BJ (cell line): ENCODE results near the gene MYO18B. TPM values are rescaled to one million over a fixed set of nuclear protein-coding genes. Genes with fewer than 3 reads are reported as not detected.

ENCODE experiments used
- CTCF ChIA-PET: fragments of 350-600 bp; formaldehyde crosslinking; extraction: SDS; loops from one replicate; lab custom pipeline; 2021; ENCODE audit warnings: antibody characterized with exemption, inconsistent platforms; lab: Yijun Ruan, JAX
- POLR2A ChIA-PET: fragments of 300-600 bp; sonication (Branson Sonifier 250); formaldehyde crosslinking; extraction: SDS; loops from one replicate; lab custom pipeline; 2021; ENCODE audit warnings: antibody characterized with exemption; lab: Charles Lee
- DNase-seq: peaks from one replicate; pipeline ENCODE4 v3.0.0-alpha.2; 2011; ENCODE audit warnings: low read depth
- H3K27me3 ChIP-seq: 2 replicates; pipeline ENCODE4 v1.6.0; 2011; ENCODE audit warnings: low read length; ENCODE audit not compliant: control insufficient read depth, insufficient read depth
- H3K36me3 ChIP-seq: 2 replicates; pipeline ENCODE4 v1.5.1; 2011; ENCODE audit warnings: low read length; ENCODE audit not compliant: control insufficient read depth, insufficient read depth
- H3K4me3 ChIP-seq: 2 replicates; pipeline ENCODE4 v1.5.1; 2011; ENCODE audit warnings: low read depth, mild to moderate bottlenecking, control low read depth, low read length
- polyA plus RNA-seq: library from polyadenylated mRNA; depleted of rRNA; stranded (reverse); fragments of >200 nt; gene quantifications from 2 replicates; pipeline ENCODE4 v1.2.3, GENCODE V29; 2011
- TF ChIP-seq, protein P1 (sequence below): IDR thresholded peaks from 2 replicates; pipeline ENCODE4 v1.5.1; 2011; ENCODE audit warnings: low read depth, mild to moderate bottlenecking, control low read depth, inconsistent platforms, low read length, moderate library complexity; ENCODE audit not compliant: insufficient read depth

MYO18B gene
- polyA plus RNA-seq, 1 experiment: not detected

DNA sequence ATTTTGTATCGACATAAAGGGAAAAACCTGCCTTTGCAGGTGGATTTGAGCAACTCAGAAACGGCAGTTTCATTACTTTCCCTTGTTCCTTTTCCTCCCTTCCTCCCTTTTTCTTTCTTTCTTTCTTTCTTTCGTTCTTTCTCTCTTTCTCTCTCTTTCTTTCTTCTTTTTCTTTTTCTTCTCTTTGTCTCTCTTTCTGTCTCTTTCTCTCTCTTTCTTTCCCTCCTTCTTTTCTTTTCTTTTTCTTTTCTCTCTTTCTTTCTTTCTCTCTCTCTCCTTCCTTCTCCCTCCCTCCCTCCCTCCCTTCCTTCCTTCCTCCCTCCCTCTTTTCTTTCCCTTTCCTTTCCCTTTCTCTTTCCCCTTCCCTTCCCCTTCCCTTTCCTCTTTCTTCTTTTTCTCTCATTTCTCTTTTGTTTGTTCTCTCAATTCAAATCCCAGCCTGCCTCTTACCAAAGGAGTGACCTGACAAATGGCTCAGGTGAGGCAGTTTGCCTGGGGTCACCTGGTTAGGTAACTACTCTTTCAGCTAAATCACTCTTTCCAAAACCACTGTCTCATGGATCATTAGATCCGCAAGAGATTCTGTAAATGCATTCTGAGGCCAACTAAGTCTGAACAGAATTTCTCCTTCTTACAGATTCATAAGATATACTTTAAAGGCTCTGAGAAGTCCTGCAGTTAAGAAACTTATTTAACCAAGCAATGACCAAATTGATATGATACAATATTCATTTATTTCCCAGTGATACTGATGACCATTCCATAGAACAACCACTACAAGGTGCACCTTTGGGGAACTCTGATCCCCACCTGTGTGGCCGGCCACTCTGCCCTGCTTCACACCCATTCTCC is 75.3 kb downstream of the MYO18B start:
- Histone ChIP-seq H3K27me3 (no peaks in the 10 kb centered on the region), H3K36me3 (no peaks in the 10 kb centered on the region), H3K4me3 (no peak overlapping the region)
- ChIA-PET CTCF (no interaction called here), POLR2A (no interaction called here)
- DNase-seq: no peak
- TF ChIP-seq, protein P1, sequence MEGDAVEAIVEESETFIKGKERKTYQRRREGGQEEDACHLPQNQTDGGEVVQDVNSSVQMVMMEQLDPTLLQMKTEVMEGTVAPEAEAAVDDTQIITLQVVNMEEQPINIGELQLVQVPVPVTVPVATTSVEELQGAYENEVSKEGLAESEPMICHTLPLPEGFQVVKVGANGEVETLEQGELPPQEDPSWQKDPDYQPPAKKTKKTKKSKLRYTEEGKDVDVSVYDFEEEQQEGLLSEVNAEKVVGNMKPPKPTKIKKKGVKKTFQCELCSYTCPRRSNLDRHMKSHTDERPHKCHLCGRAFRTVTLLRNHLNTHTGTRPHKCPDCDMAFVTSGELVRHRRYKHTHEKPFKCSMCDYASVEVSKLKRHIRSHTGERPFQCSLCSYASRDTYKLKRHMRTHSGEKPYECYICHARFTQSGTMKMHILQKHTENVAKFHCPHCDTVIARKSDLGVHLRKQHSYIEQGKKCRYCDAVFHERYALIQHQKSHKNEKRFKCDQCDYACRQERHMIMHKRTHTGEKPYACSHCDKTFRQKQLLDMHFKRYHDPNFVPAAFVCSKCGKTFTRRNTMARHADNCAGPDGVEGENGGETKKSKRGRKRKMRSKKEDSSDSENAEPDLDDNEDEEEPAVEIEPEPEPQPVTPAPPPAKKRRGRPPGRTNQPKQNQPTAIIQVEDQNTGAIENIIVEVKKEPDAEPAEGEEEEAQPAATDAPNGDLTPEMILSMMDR: no peak

DNA sequence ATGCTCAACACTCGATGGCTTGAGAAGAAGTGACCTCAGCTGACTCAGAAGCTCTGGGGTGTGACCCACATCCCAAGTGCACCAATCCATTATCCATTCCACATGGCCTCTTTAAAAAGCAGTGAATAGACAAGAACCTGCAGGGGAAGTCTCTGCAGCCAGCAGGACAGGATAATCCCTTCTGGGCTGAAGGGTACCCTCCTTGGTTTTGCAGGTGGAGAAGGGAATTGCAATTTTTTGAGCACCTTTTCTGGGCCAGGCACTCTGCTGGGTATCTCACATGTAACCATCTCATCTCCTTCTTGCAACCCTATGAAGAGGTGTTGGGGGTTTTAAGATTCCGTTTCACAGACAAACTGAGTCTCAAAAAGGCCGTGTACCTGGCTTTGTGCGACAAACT is 76.6 kb downstream of the MYO18B start:
- DNase-seq: no peak
- no peaks in the 10 kb centered on the region for H3K27me3 ChIP-seq
- no peak overlapping the region for H3K4me3 ChIP-seq
- TF ChIP-seq, protein P1: no peak
- CTCF ChIA-PET: no interaction called here
- POLR2A ChIA-PET: no interaction called here
- no peaks in the 10 kb centered on the region for H3K36me3 ChIP-seq

GRCh38 chr22:25822344-25822743 is 80.4 kb downstream of the MYO18B start:
- no peak overlapping the region for H3K4me3 ChIP-seq
- CTCF ChIA-PET: no interaction called here
- H3K27me3 ChIP-seq: no peaks in the 10 kb centered on the region
- POLR2A ChIA-PET: no interaction called here
- no peaks in the 10 kb centered on the region for H3K36me3 ChIP-seq
- TF ChIP-seq, protein P1: no peak
- no peak for DNase-seq

DNA sequence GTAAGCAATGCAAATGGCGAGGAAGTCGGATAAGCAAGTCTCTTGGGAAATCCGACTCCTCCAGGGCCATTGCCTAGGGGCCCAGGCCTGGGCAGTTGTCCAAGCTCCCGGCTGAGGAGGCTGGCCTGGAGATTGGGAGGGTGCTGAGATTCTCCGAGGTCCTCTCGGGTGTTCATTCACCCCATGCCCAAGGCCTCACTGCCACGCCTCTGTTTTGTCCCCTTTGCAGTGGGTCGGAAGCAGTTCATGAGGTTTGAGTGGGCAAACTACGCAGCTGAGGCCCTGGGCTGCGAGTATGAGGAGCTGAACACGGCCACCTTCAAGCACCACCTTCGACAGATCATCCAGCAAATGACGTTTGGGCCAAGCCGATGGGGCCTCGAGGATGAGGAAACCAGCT is 81.3 kb downstream of the MYO18B start:
- no peaks in the 10 kb centered on the region for H3K36me3 ChIP-seq
- no peak for DNase-seq
- CTCF ChIA-PET: no interaction called here
- H3K27me3 ChIP-seq: no peaks in the 10 kb centered on the region
- POLR2A ChIA-PET: no interaction called here
- H3K4me3 ChIP-seq: no peak overlapping the region
- TF ChIP-seq, protein P1: no peak

DNA sequence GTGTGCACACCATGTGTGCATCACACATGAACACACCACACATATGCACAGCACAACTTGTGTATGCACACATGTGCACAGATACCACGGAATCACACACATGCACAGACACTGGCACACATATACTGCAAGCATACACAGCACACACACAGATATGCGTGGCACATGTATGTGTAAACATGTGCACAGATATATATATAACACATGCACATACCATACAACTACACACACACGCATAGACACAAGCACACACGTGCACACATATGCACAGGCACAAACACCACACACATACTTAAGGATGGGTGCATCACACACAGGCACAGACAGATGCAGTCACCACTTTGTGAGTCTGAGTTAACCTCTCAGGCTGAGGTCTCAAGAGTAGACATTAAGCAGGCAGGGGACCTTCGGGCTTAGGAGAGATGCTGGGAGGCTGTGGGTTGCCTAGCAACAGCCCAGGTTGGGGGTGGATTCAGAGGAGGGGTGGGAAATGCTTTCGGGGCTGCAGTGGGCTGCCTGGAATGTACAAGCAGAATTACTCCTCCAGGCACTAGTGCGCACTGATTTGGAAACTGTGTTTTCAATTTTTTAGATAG is 82.9 kb downstream of the MYO18B start:
- Histone ChIP-seq H3K36me3 (no peaks in the 10 kb centered on the region), H3K4me3 (no peak overlapping the region), H3K27me3 (no peaks in the 10 kb centered on the region)
- DNase-seq: no peak
- ChIA-PET POLR2A (no interaction called here), CTCF (no interaction called here)
- TF ChIP-seq, protein P1: no peak
